IMR-90 (cell line): ENCODE measurements around the gene LRIT2. TPM values are rescaled to one million over a fixed set of nuclear protein-coding genes. Genes with fewer than 3 reads are reported as not detected.

Source experiments
- ATAC-seq: fragments of 200-7000 bp; cut with Tn5 transposase; 2 replicates; pipeline ENCODE4 v1.9.1; 2020; ENCODE audit warnings: low read depth, mild to moderate bottlenecking, moderate library complexity
- BruUV-seq: library from RNA; stranded (reverse); fragments of 400-500 nt; replicated peaks from 2 replicates; lab custom pipeline; 2021; lab: Mats Ljungman, UMichigan
- CTCF ChIA-PET: fragments of 300-600 bp; formaldehyde crosslinking; extraction: SDS; loops from one replicate; lab custom pipeline; 2021; ENCODE audit warnings: antibody characterized with exemption; lab: Yijun Ruan, JAX
- POLR2A ChIA-PET: fragments of 300-600 bp; sonication (Branson Sonifier 250); formaldehyde crosslinking; loops from one replicate; lab custom pipeline; 2022; ENCODE audit warnings: antibody characterized with exemption; ENCODE audit not compliant: unreplicated experiment; lab: Charles Lee
- DNase-seq: peaks from one replicate; pipeline ENCODE4 v3.0.0; 2013
- H2AFZ ChIP-seq: replicated peaks from 2 replicates; pipeline ENCODE3; 2013; ENCODE audit warnings: low read length, mild to moderate bottlenecking; ENCODE audit not compliant: poor library complexity
- H2AK5ac ChIP-seq: 2 replicates; pipeline ENCODE4 v1.6.1; 2013; ENCODE audit warnings: low read depth, low read length, inconsistent platforms
- H2AK9ac ChIP-seq: replicated peaks from 2 replicates; pipeline ENCODE3; 2013; ENCODE audit warnings: mild to moderate bottlenecking, low read depth, low read length, moderate library complexity; ENCODE audit not compliant: poor library complexity
- H2BK120ac ChIP-seq: 2 replicates; pipeline ENCODE4 v1.6.1; 2013; ENCODE audit warnings: low read depth, low read length, inconsistent platforms
- H2BK15ac ChIP-seq: 3 replicates; pipeline ENCODE4 v1.6.1; 2013; ENCODE audit warnings: low read depth, low read length, inconsistent platforms
- H2BK20ac ChIP-seq: 2 replicates; pipeline ENCODE4 v1.6.1; 2013; ENCODE audit warnings: low read depth, mild to moderate bottlenecking, inconsistent platforms, low read length, moderate library complexity
- H2BK5ac ChIP-seq: 2 replicates; pipeline ENCODE4 v1.6.1; 2013; ENCODE audit warnings: mild to moderate bottlenecking, low read depth, low read length, inconsistent platforms; ENCODE audit not compliant: poor library complexity, severe bottlenecking
- H3K14ac ChIP-seq: replicated peaks from 2 replicates; pipeline ENCODE4 v1.6.1; 2013; ENCODE audit warnings: low read depth, low read length, inconsistent platforms
- H3K18ac ChIP-seq: 2 replicates; pipeline ENCODE4 v1.6.1; 2013; ENCODE audit warnings: low read depth, low read length, control low read depth
- H3K23ac ChIP-seq: 2 replicates; pipeline ENCODE4 v1.6.1; 2013; ENCODE audit warnings: low read depth, low read length, inconsistent platforms
- H3K27ac ChIP-seq: 2 replicates; pipeline ENCODE4 v1.5.1; 2013; ENCODE audit warnings: mild to moderate bottlenecking, control low read depth, low read length; ENCODE audit not compliant: insufficient read depth
- H3K27me3 ChIP-seq: 2 replicates; pipeline ENCODE4 v1.6.1; 2013; ENCODE audit warnings: low read length; ENCODE audit not compliant: control insufficient read depth, insufficient read depth
- H3K36me3 ChIP-seq: 2 replicates; pipeline ENCODE4 v1.6.1; 2013; ENCODE audit warnings: low read length, mixed read lengths; ENCODE audit not compliant: control insufficient read depth, insufficient read depth
- H3K4ac ChIP-seq: 2 replicates; pipeline ENCODE4 v1.6.1; 2013; ENCODE audit warnings: low read depth, low read length, inconsistent platforms
- H3K4me1 ChIP-seq: 2 replicates; pipeline ENCODE4 v1.6.1; 2013; ENCODE audit warnings: low read length, mixed read lengths; ENCODE audit not compliant: control insufficient read depth, insufficient read depth
- H3K4me2 ChIP-seq: 2 replicates; pipeline ENCODE4 v1.6.1; 2013; ENCODE audit warnings: low read depth, mild to moderate bottlenecking, control low read depth, low read length, moderate library complexity
- H3K4me3 ChIP-seq: 2 replicates; pipeline ENCODE4 v1.5.1; 2013; ENCODE audit warnings: low read depth, mild to moderate bottlenecking, control low read depth, low read length, moderate library complexity; ENCODE audit not compliant: insufficient read depth
- H3K56ac ChIP-seq: 2 replicates; pipeline ENCODE4 v1.6.1; 2013; ENCODE audit warnings: low read length, inconsistent platforms; ENCODE audit not compliant: insufficient read depth; ENCODE audit errors: extremely low read depth
- H3K79me1 ChIP-seq, 2 experiments: 2 replicates each; pipeline ENCODE4 v1.6.1; 2013; ENCODE audit warnings: low read length in 2 of 2, inconsistent platforms in 1 of 2, low read depth in 1 of 2
- H3K9ac ChIP-seq: 2 replicates; pipeline ENCODE4 v1.6.1; 2013; ENCODE audit warnings: low read depth, low read length, control low read depth
- H3K9me1 ChIP-seq: 2 replicates; pipeline ENCODE4 v1.6.1; 2013; ENCODE audit warnings: low read length, inconsistent platforms; ENCODE audit not compliant: insufficient read depth
- H3K9me3 ChIP-seq: 2 replicates; pipeline ENCODE4 v1.6.1; 2013; ENCODE audit warnings: low read length; ENCODE audit not compliant: control insufficient read depth, insufficient read depth
- H4K20me1 ChIP-seq: 2 replicates; pipeline ENCODE4 v1.6.1; 2013; ENCODE audit warnings: low read length, inconsistent platforms; ENCODE audit not compliant: insufficient read depth
- H4K5ac ChIP-seq: 2 replicates; pipeline ENCODE4 v1.6.1; 2013; ENCODE audit warnings: mild to moderate bottlenecking, low read depth, low read length, control low read depth
- H4K8ac ChIP-seq, 2 experiments: 2 replicates each; pipeline ENCODE4 v1.6.1; 2013; ENCODE audit warnings: low read depth in 2 of 2, low read length in 2 of 2, control low read depth in 1 of 2, inconsistent platforms in 1 of 2
- H4K91ac ChIP-seq: 2 replicates; pipeline ENCODE4 v1.6.1; 2013; ENCODE audit warnings: low read depth, low read length, inconsistent platforms; ENCODE audit not compliant: insufficient read depth
- CHD1 ChIP-seq: IDR thresholded peaks from 2 replicates; pipeline ENCODE4 v1.6.1; 2012; ENCODE audit warnings: low read depth, low read length, improper control_type of control experiment
- FOS ChIP-seq: fragments of 150-350 bp; IDR thresholded peaks from 2 replicates; pipeline ENCODE4 v1.6.1; 2016; ENCODE audit warnings: low read depth, low read length
- POLR2A ChIP-seq: IDR thresholded peaks from 2 replicates; pipeline ENCODE4 v1.6.1; 2012; ENCODE audit warnings: mild to moderate bottlenecking, low read depth, low read length
- WGBS, 2 experiments: methylation state at CpG; one replicate each; pipeline versions ENCODE4 v1.1.5 to v1.1.7; 2013; ENCODE audit warnings: missing lambda C conversion rate in 2 of 2; ENCODE audit not compliant: insufficient read length in 1 of 2; ENCODE audit errors: extremely low coverage in 2 of 2; 5-methylcytosine and 5-hydroxymethylcytosine counted together
- dilution Hi-C: fragments of 300-500 bp; cut with HindIII; formaldehyde crosslinking; loops from one replicate; pipeline ENCODE4 v1.14.3; 2018; ENCODE audit warnings: low sequenced_read_pairs; ENCODE audit not compliant: unreplicated experiment
- in situ Hi-C: fragments of 300-500 bp; cut with MboI; formaldehyde crosslinking; loops from 3 replicates; pipeline ENCODE4 v1.14.3; 2019; ENCODE audit warnings: low sequenced_read_pairs, inconsistent platforms, mixed read lengths
- intact Hi-C: fragments of 100-400 bp; cut with micrococcal nuclease; formaldehyde crosslinking; loops from 2 replicates; pipeline ENCODE4 v1.10.0; 2022
- polyA plus RNA-seq, 3 experiments: library from polyadenylated mRNA; depleted of rRNA; stranded (reverse); fragments of >200 nt; gene quantifications; 2 replicates each; pipeline ENCODE4 v1.2.3, GENCODE V29; 2012; ENCODE audit warnings: low replicate concordance in 1 of 3
- total RNA-seq: library from RNA; depleted of rRNA; stranded (reverse); fragments of >200 nt; gene quantifications from 2 replicates; pipeline ENCODE4 v1.2.3, GENCODE V29; 2012

Gene LRIT2
- total and polyA plus RNA-seq, 2 of the 4 experiments (the other 2 are of a cell fraction) = not detected

GRCh38 chr10:84198206-84198915 is 27.0 kb downstream of the LRIT2 start:
- Histone ChIP-seq H3K9me3 (no peaks in the 10 kb centered on the region), H3K79me1 (no peaks in the 10 kb centered on the region), H3K27me3 (peaks cover 42% of the 10 kb centered on the region), H4K91ac (no peak overlapping the region), H2BK20ac (no peak overlapping the region), H3K4me2 (no peak overlapping the region), H3K18ac (no peak overlapping the region), H3K23ac (no peak overlapping the region), H4K8ac (no peak overlapping the region), H3K56ac (no peak overlapping the region), H2BK5ac (no peak overlapping the region), H3K9ac (no peak overlapping the region), H3K4ac (no peak overlapping the region), H3K36me3 (no peaks in the 10 kb centered on the region), H2BK120ac (no peak overlapping the region), H2BK15ac (no peak overlapping the region), H3K14ac (no peak overlapping the region), H2AK5ac (no peak overlapping the region), H3K9me1 (no peaks in the 10 kb centered on the region), H4K5ac (no peak overlapping the region), H3K27ac (no peak overlapping the region), H2AK9ac (no peak overlapping the region), H2AFZ (no peak overlapping the region), H3K4me3 (no peak overlapping the region), H3K4me1 (peaks cover 2% of the 10 kb centered on the region; the same call in 1 of the 2 replicates), H4K20me1 (no peaks in the 10 kb centered on the region)
- 50% methylated on average over 3 of the region's 7 CpGs; no CpG with 5 or more reads in 1 of the 2 experiments for WGBS, 2 experiments
- no TSS peak for BruUV-seq
- CTCF ChIA-PET = no interaction called here
- no peak for DNase-seq
- TF ChIP-seq FOS (no peak), POLR2A (no peak), CHD1 (no peak)
- dilution Hi-C loops = no loop called here
- in situ Hi-C loops = no loop called here
- intact Hi-C loops = no loop called here
- POLR2A ChIA-PET = no interaction called here
- ATAC-seq = no peak
